ENCODE results near the gene LRWD1. TPM values are rescaled to one million over a fixed set of nuclear protein-coding genes. Genes with fewer than 3 reads are reported as not detected.

The LRWD1 gene
- total RNA-seq, 4 donors from 2014 or later, result 7.0 to 9.2 (median 8.1) TPM

DNA sequence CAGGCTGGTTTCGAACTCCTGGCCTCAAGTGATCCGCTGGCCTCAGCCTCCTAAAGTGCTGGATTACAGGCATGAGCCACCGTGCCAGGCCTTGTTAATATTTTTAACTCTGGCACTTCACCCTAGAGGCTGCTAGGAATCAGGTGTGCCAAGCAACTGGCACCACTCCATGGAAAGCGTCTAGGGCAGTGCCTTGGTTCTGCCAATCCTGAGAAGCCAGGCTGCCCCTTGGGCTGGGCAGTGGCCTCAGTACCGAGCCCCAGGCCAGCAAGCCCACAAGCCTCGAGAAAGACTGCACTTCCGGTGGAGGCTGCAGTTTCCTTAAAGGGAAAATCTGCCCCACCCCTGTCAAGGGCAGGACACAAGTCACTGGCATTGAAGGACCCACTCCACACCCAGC lies 11.5 kb upstream of the LRWD1 start:
- TF ChIP-seq, protein P1, sequence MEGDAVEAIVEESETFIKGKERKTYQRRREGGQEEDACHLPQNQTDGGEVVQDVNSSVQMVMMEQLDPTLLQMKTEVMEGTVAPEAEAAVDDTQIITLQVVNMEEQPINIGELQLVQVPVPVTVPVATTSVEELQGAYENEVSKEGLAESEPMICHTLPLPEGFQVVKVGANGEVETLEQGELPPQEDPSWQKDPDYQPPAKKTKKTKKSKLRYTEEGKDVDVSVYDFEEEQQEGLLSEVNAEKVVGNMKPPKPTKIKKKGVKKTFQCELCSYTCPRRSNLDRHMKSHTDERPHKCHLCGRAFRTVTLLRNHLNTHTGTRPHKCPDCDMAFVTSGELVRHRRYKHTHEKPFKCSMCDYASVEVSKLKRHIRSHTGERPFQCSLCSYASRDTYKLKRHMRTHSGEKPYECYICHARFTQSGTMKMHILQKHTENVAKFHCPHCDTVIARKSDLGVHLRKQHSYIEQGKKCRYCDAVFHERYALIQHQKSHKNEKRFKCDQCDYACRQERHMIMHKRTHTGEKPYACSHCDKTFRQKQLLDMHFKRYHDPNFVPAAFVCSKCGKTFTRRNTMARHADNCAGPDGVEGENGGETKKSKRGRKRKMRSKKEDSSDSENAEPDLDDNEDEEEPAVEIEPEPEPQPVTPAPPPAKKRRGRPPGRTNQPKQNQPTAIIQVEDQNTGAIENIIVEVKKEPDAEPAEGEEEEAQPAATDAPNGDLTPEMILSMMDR (IDR thresholded peaks at IDR 0.05; ENCODE audit: low read depth), result no peak

DNA sequence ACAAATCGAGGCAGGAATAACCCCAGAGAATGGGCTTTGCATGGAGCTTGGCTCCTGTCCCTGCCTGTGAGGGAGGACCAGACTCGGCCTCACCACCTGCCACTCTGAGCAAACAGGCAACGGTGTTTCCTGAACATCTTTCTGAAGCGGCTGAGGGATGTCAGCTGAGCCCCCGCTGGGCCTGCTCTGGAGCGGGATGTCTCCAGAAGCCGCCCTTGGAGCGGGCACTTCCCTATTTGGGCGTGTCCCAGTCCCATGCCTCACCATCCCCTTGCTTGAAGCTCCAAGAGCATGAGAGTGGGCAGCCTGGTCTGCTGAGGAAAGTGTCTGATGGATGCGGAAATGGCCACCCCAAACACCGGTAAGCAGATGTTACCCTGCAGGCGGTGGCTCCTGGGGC lies 10.3 kb upstream of the LRWD1 start:
- TF ChIP-seq, protein P1 (IDR thresholded peaks at IDR 0.05; ENCODE audit: low read depth), result no peak

DNA sequence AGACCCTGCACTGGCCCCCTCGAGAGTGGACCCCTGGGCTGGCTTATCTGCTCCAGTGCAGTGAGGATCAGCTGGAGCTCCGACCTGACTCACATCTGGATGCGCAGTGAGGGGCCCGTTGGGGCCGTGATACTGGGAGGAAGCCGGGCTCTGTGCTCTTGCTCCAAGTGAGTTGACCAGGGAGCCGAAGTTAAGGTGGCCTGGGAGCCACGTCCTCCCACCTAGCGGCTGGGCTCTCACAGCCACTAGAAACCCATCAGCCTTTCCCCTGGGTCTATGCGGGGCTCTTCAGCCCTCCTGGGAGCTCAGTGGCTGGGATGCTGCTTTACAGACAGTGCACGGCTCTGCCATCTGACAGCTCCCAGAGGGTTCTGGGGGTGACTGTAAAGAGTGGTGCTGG lies 9.2 kb upstream of the LRWD1 start:
- TF ChIP-seq, protein P1 (IDR thresholded peaks at IDR 0.05; ENCODE audit: low read depth), result no peak

DNA sequence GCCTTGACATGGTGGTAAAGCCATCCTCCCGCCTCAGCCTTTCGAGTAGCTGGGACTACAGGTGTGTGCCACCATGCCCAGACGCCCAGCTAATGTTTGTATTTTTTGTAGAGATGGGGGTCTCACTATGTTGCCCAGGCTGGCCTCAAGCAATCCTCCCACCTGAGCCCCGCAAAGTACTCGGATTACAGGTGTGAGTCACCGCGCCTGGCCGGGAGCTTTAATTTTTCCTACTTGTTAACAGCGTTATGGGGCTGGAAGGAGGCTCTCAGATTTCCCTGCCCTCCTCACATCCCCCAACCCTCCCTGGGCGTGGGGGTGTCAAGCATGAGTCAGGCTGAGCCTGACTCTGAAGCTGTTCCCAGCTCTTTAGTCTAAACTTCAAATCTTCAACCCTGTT lies 8.5 kb upstream of the LRWD1 start:
- TF ChIP-seq, protein P1 (IDR thresholded peaks at IDR 0.05; ENCODE audit: low read depth), result no peak

DNA sequence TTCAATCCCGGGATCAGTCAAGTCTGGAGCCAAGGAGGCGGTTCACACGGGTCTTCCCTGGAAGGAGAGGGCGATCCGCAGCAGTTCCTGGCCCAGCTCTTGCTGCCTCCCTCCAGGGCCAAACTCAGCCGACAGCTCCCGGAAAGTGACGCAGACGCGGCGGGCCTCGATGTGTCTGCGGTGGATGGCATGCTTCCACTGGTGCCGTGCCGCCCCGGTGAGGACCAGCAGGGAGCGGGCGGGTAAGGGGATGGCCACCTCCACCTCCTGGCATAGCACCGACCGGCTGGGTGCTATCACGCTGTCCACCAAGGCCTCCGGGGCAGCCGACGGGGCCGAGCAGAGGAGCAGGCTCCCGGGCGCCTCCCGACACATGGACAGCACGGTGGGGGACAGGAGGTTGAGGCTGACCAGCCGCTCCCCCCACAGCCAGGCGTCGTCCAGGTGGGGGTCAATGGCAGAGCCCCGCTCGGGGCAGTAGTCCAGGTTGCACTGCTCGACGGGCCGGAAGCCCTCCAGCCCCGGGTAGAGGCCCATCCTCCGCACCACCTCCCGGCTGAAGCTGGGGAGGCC lies 7.3 kb upstream of the LRWD1 start:
- TF ChIP-seq, protein P1 (IDR thresholded peaks at IDR 0.05; ENCODE audit: low read depth), result no peak

DNA sequence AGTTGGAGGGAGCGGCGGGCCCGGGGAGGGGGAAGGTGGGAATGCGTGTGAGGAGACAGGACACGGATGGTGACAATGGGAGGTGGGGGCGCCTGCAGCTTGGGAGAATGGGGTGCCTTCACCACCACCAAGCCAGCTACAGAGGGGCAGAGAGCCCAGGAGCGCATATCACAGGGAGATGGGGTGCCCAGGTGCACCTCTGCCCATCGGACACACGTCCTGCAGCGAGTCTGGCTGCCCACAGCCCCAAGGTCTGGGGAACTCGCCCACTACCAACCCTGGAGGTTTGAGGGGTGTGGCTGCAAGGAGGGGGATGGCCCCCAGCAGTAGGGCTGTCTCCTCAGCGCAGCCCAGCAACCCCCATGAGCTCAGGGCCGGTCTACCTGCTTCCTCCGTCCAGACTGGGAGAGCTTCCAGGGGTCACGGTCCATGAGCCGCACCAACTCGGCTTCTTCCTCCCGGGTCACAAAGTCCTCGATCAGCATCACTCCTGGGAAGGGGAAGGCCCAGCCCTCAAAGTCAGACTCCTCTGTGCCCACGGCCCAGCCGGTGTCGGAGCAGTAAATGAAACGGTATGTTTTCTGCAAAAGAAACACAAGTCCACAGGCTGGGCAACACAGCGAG lies 5.5 kb upstream of the LRWD1 start:
- TF ChIP-seq, protein P1 (IDR thresholded peaks at IDR 0.05; ENCODE audit: low read depth), result no peak

DNA sequence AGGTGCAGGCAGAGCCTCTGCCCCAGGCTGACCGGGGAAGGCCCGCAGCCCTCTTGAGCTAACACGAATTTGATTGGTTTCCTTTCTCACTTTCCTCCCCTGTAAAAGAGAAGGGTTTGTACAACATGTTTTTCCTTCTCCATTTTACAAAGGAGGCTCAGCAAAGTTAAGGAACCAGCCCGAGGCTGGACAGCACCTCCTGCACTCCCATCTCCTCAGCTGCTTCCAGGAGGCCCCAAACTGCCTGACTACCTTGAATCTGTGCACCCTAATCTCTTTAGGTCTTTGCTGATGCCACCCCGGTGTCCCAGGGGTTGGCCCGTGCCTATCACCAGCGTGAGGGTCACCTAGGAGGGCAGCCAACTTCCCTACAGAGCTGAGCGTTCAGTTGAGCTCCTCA lies 4.3 kb upstream of the LRWD1 start:
- TF ChIP-seq, protein P1 (IDR thresholded peaks at IDR 0.05; ENCODE audit: low read depth), result no peak

All from subcutaneous adipose tissue (tissue), 4 donors.